MCF 10A (cell line): ENCODE measurements around the gene TTC21A. TPM values are rescaled to one million over a fixed set of nuclear protein-coding genes. Genes with fewer than 3 reads are reported as not detected.

Source experiments
- BruUV-seq: library from RNA; stranded (reverse); fragments of 400-500 nt; replicated peaks from 2 replicates; lab custom pipeline; 2021; lab: Mats Ljungman, UMichigan
- CTCF ChIA-PET: fragments of 300-600 bp; sonication (Branson Sonifier 250); formaldehyde crosslinking; extraction: SDS; loops from one replicate; lab custom pipeline; 2021; ENCODE audit warnings: antibody characterized with exemption, inconsistent platforms; lab: Yijun Ruan, JAX
- POLR2A ChIA-PET: fragments of 300-600, 350-650 bp; sonication (Branson Sonifier 250); formaldehyde crosslinking; extraction: SDS; loops from one replicate; lab custom pipeline; 2020; ENCODE audit warnings: antibody characterized with exemption, inconsistent platforms; lab: Yijun Ruan, JAX
- DNase-seq: peaks from one replicate; pipeline ENCODE4 v3.0.0-alpha.2; 2018; ENCODE audit not compliant: unreplicated experiment
- H3K27ac Mint-ChIP-seq: one replicate; pipeline ENCODE4 v1.8.0; 2022; ENCODE audit warnings: mild to moderate bottlenecking, low read depth, mixed read lengths; ENCODE audit not compliant: unreplicated experiment
- H3K27me3 Mint-ChIP-seq: one replicate; pipeline ENCODE4 v1.8.0; 2022; ENCODE audit warnings: mixed read lengths; ENCODE audit not compliant: insufficient read depth, unreplicated experiment
- H3K36me3 Mint-ChIP-seq: one replicate; pipeline ENCODE4 v1.8.0; 2022; ENCODE audit warnings: mild to moderate bottlenecking, moderate library complexity, mixed read lengths; ENCODE audit not compliant: insufficient read depth, unreplicated experiment
- H3K4me1 Mint-ChIP-seq: one replicate; pipeline ENCODE4 v1.8.0; 2022; ENCODE audit warnings: mixed read lengths; ENCODE audit not compliant: insufficient read depth, unreplicated experiment
- H3K4me3 Mint-ChIP-seq: one replicate; pipeline ENCODE4 v1.8.0; 2022; ENCODE audit warnings: mild to moderate bottlenecking, moderate library complexity, mixed read lengths; ENCODE audit not compliant: unreplicated experiment
- H3K9me3 Mint-ChIP-seq: one replicate; pipeline ENCODE4 v1.8.0; 2022; ENCODE audit warnings: mixed read lengths; ENCODE audit not compliant: unreplicated experiment
- CTCF ChIP-seq: fragments of 200-600 bp; IDR thresholded peaks from one replicate; pipeline ENCODE4 v1.8.0; 2022; ENCODE audit warnings: antibody characterized with exemption, mild to moderate bottlenecking; ENCODE audit not compliant: unreplicated experiment
- intact Hi-C: fragments of 100-400 bp; cut with micrococcal nuclease; formaldehyde crosslinking; loops from 2 replicates; pipeline ENCODE4 v1.14.1; 2022
- total RNA-seq: library from RNA; stranded (reverse); gene quantifications from 2 replicates; pipeline ENCODE4 v1.2.3, GENCODE V29; 2022

Gene TTC21A
- total RNA-seq, 1 experiment from 2014 or later, result 2.1 TPM

DNA sequence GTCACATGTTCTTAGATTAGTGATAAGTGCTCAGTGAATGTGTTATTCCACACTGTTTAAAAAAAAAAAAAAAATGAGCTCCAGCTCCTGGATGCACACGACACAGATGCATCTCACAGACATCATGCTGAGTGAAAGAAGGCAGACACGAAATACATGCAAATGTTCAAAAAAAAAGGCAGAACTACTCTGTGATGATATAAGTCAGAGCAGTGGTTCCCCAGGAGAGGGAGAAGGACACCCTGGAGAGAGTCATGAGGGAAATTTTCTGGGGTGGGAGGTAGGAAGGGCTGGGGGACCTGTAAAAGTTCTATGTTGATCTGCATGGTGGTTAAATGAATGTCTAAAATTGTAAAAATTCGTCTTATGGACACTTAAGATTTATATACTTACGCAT, 41.6 kb downstream of the TTC21A start:
- peak overlapping the region; percentile 7 for H3K4me3 Mint-ChIP-seq
- intact Hi-C loops, result no loop called here
- POLR2A ChIA-PET, result interaction anchor here (0.6 kb wide), 1 partner anchor 23 kb away, joined by 3 read pairs; no protein-coding TSS in a partner anchor
- no peaks in the 10 kb centered on the region for H3K9me3 Mint-ChIP-seq
- BruUV-seq, result no TSS peak
- no peaks in the 10 kb centered on the region for H3K27me3 Mint-ChIP-seq
- CTCF ChIA-PET, result interaction anchor here (1.0 to 3.3 kb wide), 5 partner anchors 22 to 143 kb away, joined by 3 to 12 read pairs (median 7); no protein-coding TSS in a partner anchor
- H3K36me3 Mint-ChIP-seq, result peaks cover 29% of the 10 kb centered on the region
- no peak for TF ChIP-seq CTCF
- no peak for DNase-seq
- H3K27ac Mint-ChIP-seq, result peak overlapping the region; percentile 66
- peaks cover 68% of the 10 kb centered on the region for H3K4me1 Mint-ChIP-seq

DNA sequence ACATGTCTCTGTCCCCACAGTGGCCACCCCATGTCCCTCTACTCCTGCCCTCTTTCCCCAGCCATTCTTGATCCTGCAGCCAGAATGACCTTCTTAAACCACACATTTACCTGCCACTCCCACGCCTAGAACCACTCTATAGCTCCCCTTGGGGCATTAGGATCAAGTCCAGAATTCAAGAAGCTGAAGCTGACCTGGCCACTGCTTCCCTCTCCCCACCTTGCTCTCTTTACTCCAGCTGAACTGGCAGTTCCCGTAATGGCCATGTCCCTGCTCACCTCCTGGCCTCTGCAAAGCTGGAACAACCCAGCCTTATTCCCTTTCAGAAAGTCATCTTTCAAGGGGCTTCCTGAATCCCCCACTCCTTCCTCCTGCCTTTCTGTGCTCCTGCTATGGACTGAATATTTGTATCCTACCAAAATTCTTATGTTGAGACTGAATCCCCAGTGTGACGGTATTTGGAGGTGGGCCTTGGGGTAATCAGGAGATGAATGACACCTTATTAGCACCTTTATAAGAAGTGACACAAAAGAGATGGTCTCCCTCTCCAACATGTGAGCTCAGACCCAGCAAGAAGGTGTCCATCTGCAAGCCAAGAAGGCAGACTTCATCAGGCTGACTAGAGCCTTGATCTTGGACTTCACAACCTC, 42.1 kb downstream of the TTC21A start:
- DNase-seq, result no peak
- ChIA-PET POLR2A (interaction anchor here (0.6 to 1.4 kb wide), 3 partner anchors 16 to 52 kb away, joined by 3 to 5 read pairs (median 3); no protein-coding TSS in a partner anchor), CTCF (interaction anchor here (0.6 to 3.3 kb wide), 13 partner anchors 18 to 722 kb away, joined by 3 to 12 read pairs (median 4); no protein-coding TSS in a partner anchor)
- no peak for TF ChIP-seq CTCF
- intact Hi-C loops, result no loop called here
- Mint-ChIP-seq H3K36me3 (peaks cover 24% of the 10 kb centered on the region), H3K9me3 (no peaks in the 10 kb centered on the region), H3K27me3 (no peaks in the 10 kb centered on the region), H3K4me1 (peaks cover 72% of the 10 kb centered on the region), H3K4me3 (peak overlapping the region; percentile 97), H3K27ac (peak overlapping the region; percentile 97)
- BruUV-seq, result no TSS peak

DNA sequence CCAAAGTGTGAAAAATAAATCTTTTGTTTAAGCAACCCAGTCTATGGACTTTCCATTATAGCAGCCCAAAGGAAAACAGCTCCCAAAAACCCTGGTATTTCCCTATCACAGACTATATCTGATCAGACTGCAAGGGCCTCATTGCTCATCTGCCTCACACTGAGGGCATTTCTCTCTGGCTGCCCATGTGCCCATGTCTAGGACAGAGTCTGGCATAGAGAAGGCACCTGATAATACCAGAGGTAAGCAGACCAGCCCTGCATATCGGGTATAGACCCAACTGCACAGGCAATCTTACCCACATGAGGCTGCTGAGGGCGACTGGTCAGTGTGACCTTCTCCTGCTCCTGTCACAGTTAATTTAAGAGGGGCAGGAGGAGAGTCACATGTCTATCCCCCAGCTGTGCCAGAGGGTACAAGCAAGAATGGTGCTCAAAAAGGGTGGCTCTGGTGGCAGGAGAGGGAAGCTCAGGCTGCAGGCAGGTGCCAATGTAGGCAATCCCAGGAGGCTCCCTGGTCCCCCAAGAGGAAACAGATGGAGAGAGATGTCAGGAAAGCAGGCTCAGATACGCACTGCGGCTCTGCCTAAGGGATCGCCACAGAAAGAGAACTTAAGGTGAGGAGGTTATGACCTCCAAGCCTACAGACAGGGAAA, 42.8 kb downstream of the TTC21A start:
- Mint-ChIP-seq H3K4me1 (peaks cover 73% of the 10 kb centered on the region), H3K36me3 (peaks cover 17% of the 10 kb centered on the region), H3K9me3 (no peaks in the 10 kb centered on the region), H3K4me3 (peak overlapping the region; percentile 97), H3K27ac (peak overlapping the region; percentile 97), H3K27me3 (no peaks in the 10 kb centered on the region)
- intact Hi-C loops, result no loop called here
- POLR2A ChIA-PET, result interaction anchor here (0.7 to 1.4 kb wide), 4 partner anchors 16 to 1382 kb away, joined by 3 to 5 read pairs (median 3); no protein-coding TSS in a partner anchor
- TF ChIP-seq CTCF, result no peak
- CTCF ChIA-PET, result interaction anchor here (0.6 to 3.3 kb wide), 12 partner anchors 11 to 721 kb away, joined by 3 to 12 read pairs (median 4); no protein-coding TSS in a partner anchor
- BruUV-seq, result no TSS peak
- no peak for DNase-seq
